OCI-LY1 (cell line): ENCODE data around the gene ADCY2.

Experiments
- CTCF ChIP-seq: fragments of 200-600 bp; sonication (generic), shearing (Covaris generic); IDR thresholded peaks from 2 replicates; pipeline ENCODE4 v1.5.1; 2017; ENCODE audit warnings: mild to moderate bottlenecking, antibody characterized with exemption, low read length, moderate library complexity, mixed read lengths
- EZH2 ChIP-seq: fragments of 200-600 bp; sonication (generic), shearing (Covaris generic); IDR thresholded peaks from 2 replicates; pipeline ENCODE4 v1.8.0; 2017; ENCODE audit warnings: borderline replicate concordance, mixed run types, mild to moderate bottlenecking, antibody characterized with exemption, low read length, moderate library complexity, mixed read lengths

GRCh38 chr5:7662289-7662688 lies 266.4 kb downstream of the ADCY2 start:
- TF ChIP-seq CTCF, result no peak
- no peak for TF ChIP-seq EZH2
